Activated CD4-positive, alpha-beta T cell treated with anti-CD3 and anti-CD28 coated beads for 36 hours (primary cell): ENCODE data around the gene DHX32. TPM values are rescaled to one million over a fixed set of nuclear protein-coding genes. Genes with fewer than 3 reads are reported as not detected.
"Not testable (repeated sequence)": the region's sequence is repeated elsewhere in the genome, so short reads cannot be mapped to it uniquely, and the experiment has no call there.

Source experiments
- ATAC-seq: fragments of 200-7000 bp; cut with Tn5 transposase; one replicate; pipeline ENCODE4 v1.10.0; 2021; ENCODE audit warnings: mild to moderate bottlenecking, moderate library complexity
- CTCF ChIA-PET: fragments of 350-600 bp; sonication (Branson Sonifier 250); formaldehyde crosslinking; loops from one replicate; lab custom pipeline; 2021; ENCODE audit warnings: antibody characterized with exemption; lab: Charles Lee
- POLR2A ChIA-PET: fragments of 350-600 bp; sonication (Branson Sonifier 250); formaldehyde crosslinking; loops from one replicate; lab custom pipeline; 2021; ENCODE audit warnings: antibody characterized with exemption, inconsistent platforms; lab: Charles Lee
- DNase-seq: peaks from one replicate; pipeline ENCODE4 v3.0.0-alpha.2; 2020
- H3K27ac Mint-ChIP-seq: one replicate; pipeline ENCODE4 v1.8.0; 2021; ENCODE audit warnings: mixed read lengths
- H3K27me3 Mint-ChIP-seq: one replicate; pipeline ENCODE4 v1.8.0; 2021; ENCODE audit warnings: mixed read lengths
- H3K36me3 Mint-ChIP-seq: one replicate; pipeline ENCODE4 v1.8.0; 2021; ENCODE audit warnings: low read depth, mixed read lengths
- H3K4me1 Mint-ChIP-seq: one replicate; pipeline ENCODE4 v1.8.0; 2021; ENCODE audit warnings: mixed read lengths
- H3K4me3 Mint-ChIP-seq: one replicate; pipeline ENCODE4 v1.8.0; 2021; ENCODE audit warnings: mild to moderate bottlenecking, moderate library complexity, mixed read lengths
- H3K9me3 Mint-ChIP-seq: one replicate; pipeline ENCODE4 v1.8.0; 2021; ENCODE audit warnings: low read depth, mixed read lengths
- intact Hi-C, 2 experiments: fragments of 100-400 bp; cut with DNase I in 1 of 2; cut with micrococcal nuclease in 1 of 2; formaldehyde crosslinking; loops; one replicate each; pipeline versions ENCODE4 v1.14.2 to v1.15.1; 2022 to 2024; cut with DNase I, micrococcal nuclease
- total RNA-seq, 2 experiments: library from RNA; stranded (reverse); gene quantifications; one replicate each; pipeline ENCODE4 v1.2.3, GENCODE V29; 2021

Gene DHX32
- total RNA-seq, 2 experiments from 2014 or later, result 19.4 to 23.5 TPM

DNA sequence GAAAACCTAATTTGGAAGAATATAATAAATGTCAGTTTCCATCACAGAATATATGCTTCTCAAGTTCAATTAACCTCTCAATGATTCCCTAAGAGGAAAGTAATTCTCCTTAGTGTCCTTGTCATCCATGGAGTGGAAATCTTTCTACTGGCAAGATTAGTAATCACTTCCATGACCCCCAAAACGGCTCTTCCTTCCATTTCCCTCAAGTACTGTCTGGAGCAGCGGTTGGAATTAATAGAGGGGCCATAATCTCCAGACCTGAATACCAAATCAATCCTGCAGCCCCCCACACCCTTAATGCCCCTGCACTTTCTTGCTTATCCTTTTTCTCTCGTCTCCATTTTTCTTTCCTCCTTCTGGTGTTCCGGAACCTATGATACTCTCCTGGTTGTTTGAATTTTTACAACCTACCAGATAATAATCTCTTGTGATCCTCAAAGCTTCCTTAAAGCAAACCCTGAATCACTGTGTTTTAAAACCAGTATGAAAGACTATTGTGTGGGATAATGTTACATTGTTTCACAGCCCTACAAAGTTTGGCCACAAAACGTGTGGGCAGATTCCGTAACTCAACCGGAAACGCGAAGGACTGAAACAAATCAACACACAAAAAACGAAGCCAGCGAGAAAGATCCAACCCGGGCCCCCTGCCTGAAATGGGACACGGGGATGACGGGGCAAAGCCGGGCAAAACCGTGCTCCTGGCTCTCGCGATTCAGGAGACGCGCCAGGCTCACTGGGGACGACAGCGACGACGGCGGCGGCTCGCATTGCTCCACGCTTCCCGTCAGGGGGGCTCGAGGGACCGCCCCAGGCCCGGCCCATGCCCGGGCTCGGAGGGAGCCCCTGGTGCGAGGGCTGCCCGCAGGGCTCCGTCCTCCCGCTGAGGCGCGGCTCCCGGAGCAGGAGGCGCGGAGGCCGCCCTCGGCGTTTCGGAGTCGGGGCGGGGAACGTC, 14.3 kb upstream of the DHX32 start:
- POLR2A ChIA-PET, CTCF ChIA-PET: not testable (repeated sequence)

GRCh38 chr10:125894176-125894575, 13.1 kb upstream of the DHX32 start:
- H3K36me3 Mint-ChIP-seq, DNase-seq, intact Hi-C loops, POLR2A ChIA-PET, CTCF ChIA-PET, H3K27ac Mint-ChIP-seq, H3K4me1 Mint-ChIP-seq, ATAC-seq, H3K9me3 Mint-ChIP-seq, H3K4me3 Mint-ChIP-seq: not testable (repeated sequence)
- peaks cover 14% of the 10 kb centered on the region for H3K27me3 Mint-ChIP-seq

More for the DNA sequence above, 14.3 kb upstream of the DHX32 start:
- H3K27ac Mint-ChIP-seq, result peak overlapping the region; percentile 89
- intact Hi-C loops, result loop anchor here in 1 of 2 experiments (1.0 to 5.0 kb wide), 4 partner anchors 72 to 1433 kb away; partner anchors contain the start of genes BCCIP, EDRF1, LHPP and UROS
- H3K4me3 Mint-ChIP-seq, result peak overlapping the region; percentile 86
- not testable (repeated sequence) for H3K9me3 Mint-ChIP-seq, H3K4me1 Mint-ChIP-seq, H3K36me3 Mint-ChIP-seq
- peaks cover 18% of the 10 kb centered on the region for H3K27me3 Mint-ChIP-seq
- peak; percentile 66 for ATAC-seq
- peak; percentile 65 for DNase-seq

- H3K4me1 Mint-ChIP-seq, H3K9me3 Mint-ChIP-seq, CTCF ChIA-PET, H3K4me3 Mint-ChIP-seq, DNase-seq, H3K27ac Mint-ChIP-seq, H3K36me3 Mint-ChIP-seq, intact Hi-C loops, ATAC-seq, POLR2A ChIA-PET: not testable (repeated sequence)
- H3K27me3 Mint-ChIP-seq, result peaks cover 10% of the 10 kb centered on the region
These were observed 11.3 kb upstream of the DHX32 start for GRCh38 chr10:125892402-125892801.

GRCh38 chr10:125889441-125889840, 8.3 kb upstream of the DHX32 start:
- ATAC-seq, intact Hi-C loops, H3K4me1 Mint-ChIP-seq, DNase-seq, H3K27me3 Mint-ChIP-seq, CTCF ChIA-PET, POLR2A ChIA-PET, H3K9me3 Mint-ChIP-seq, H3K4me3 Mint-ChIP-seq, H3K36me3 Mint-ChIP-seq, H3K27ac Mint-ChIP-seq: not testable (repeated sequence)

GRCh38 chr10:125886914-125887512, 5.9 kb upstream of the DHX32 start:
- ChIA-PET POLR2A (no interaction called here), CTCF (no interaction called here)
- no peaks in the 10 kb centered on the region for H3K36me3 Mint-ChIP-seq
- DNase-seq (no peak), ATAC-seq (no peak)
- intact Hi-C loops, result no loop called here
- H3K4me1 Mint-ChIP-seq, result no peaks in the 10 kb centered on the region
- peaks cover 2% of the 10 kb centered on the region for H3K9me3 Mint-ChIP-seq
- no peak overlapping the region for H3K27ac Mint-ChIP-seq
- no peak overlapping the region for H3K4me3 Mint-ChIP-seq
- no peaks in the 10 kb centered on the region for H3K27me3 Mint-ChIP-seq

GRCh38 chr10:125883211-125883610, 2.1 kb upstream of the DHX32 start:
- no peaks in the 10 kb centered on the region for H3K27me3 Mint-ChIP-seq
- H3K4me1 Mint-ChIP-seq, result no peaks in the 10 kb centered on the region
- no peak for DNase-seq
- H3K4me3 Mint-ChIP-seq, result no peak overlapping the region
- intact Hi-C loops, result no loop called here
- peaks cover 6% of the 10 kb centered on the region for H3K36me3 Mint-ChIP-seq
- no peak for ATAC-seq
- no peak overlapping the region for H3K27ac Mint-ChIP-seq
- no peaks in the 10 kb centered on the region for H3K9me3 Mint-ChIP-seq
- POLR2A ChIA-PET, result no interaction called here
- CTCF ChIA-PET, result interaction anchor here (0.7 kb wide), 2 partner anchors 1072 to 1441 kb away, joined by 3 read pairs; no protein-coding TSS in a partner anchor

DNA sequence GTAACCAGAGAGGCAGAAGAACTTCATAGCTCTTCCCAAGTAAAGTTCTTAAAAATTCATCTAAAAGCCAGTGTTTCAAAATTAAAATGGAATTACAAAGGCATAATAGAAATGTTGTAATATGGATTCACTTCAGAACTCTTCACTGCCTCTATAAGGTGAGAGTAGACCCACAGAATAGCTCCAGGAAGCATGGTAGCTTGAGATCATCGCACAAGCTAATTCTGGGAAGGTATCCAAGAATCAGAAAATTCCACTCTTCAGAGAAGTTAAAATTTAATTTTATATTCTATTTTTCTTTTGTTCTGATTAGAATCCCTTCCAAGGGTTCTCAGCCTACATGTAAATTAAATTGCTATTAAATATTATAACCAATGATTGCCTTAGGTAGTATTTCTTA, 1.5 kb upstream of the DHX32 start:
- no peaks in the 10 kb centered on the region for H3K9me3 Mint-ChIP-seq
- CTCF ChIA-PET, result interaction anchor here (0.7 kb wide), 1 partner anchor 1441 kb away, joined by 3 read pairs; no protein-coding TSS in a partner anchor

GRCh38 chr10:125880719-125881118, 373 bp downstream of the DHX32 start:
- H3K4me3 Mint-ChIP-seq, result no peak overlapping the region
- no peak overlapping the region for H3K27ac Mint-ChIP-seq
- H3K9me3 Mint-ChIP-seq, result no peaks in the 10 kb centered on the region
- intact Hi-C loops, result no loop called here
- H3K27me3 Mint-ChIP-seq, result no peaks in the 10 kb centered on the region
- H3K36me3 Mint-ChIP-seq, result peaks cover 12% of the 10 kb centered on the region
- ChIA-PET POLR2A (no interaction called here), CTCF (interaction anchor here (0.8 kb wide), 1 partner anchor 12 kb away, joined by 5 read pairs; no protein-coding TSS in a partner anchor)
- DNase-seq (no peak), ATAC-seq (no peak)
- H3K4me1 Mint-ChIP-seq, result no peaks in the 10 kb centered on the region

More for the DNA sequence above, 1.5 kb upstream of the DHX32 start:
- Mint-ChIP-seq H3K4me3 (no peak overlapping the region), H3K4me1 (no peaks in the 10 kb centered on the region), H3K27me3 (no peaks in the 10 kb centered on the region), H3K36me3 (peaks cover 6% of the 10 kb centered on the region), H3K27ac (no peak overlapping the region)
- DNase-seq (no peak), ATAC-seq (no peak)
- POLR2A ChIA-PET, result no interaction called here
- intact Hi-C loops, result no loop called here

- no peaks in the 10 kb centered on the region for H3K9me3 Mint-ChIP-seq
- peaks cover 18% of the 10 kb centered on the region for H3K36me3 Mint-ChIP-seq
- no peak overlapping the region for H3K27ac Mint-ChIP-seq
- no peaks in the 10 kb centered on the region for H3K27me3 Mint-ChIP-seq
- intact Hi-C loops, result no loop called here
- ChIA-PET CTCF (no interaction called here), POLR2A (interaction anchor here (0.6 kb wide), 1 partner anchor 14 kb away, joined by 3 read pairs; no protein-coding TSS in a partner anchor)
- H3K4me1 Mint-ChIP-seq, result no peaks in the 10 kb centered on the region
- DNase-seq, result no peak
- ATAC-seq, result no peak
- H3K4me3 Mint-ChIP-seq, result no peak overlapping the region
These were observed 1.9 kb downstream of the DHX32 start for GRCh38 chr10:125878957-125879835.

GRCh38 chr10:125871338-125871737, 9.8 kb downstream of the DHX32 start:
- CTCF ChIA-PET, result no interaction called here
- no peaks in the 10 kb centered on the region for H3K9me3 Mint-ChIP-seq

More at GRCh38 chr10:125871338-125871737, 9.8 kb downstream of the DHX32 start:
- H3K27ac Mint-ChIP-seq, result no peak overlapping the region
- H3K36me3 Mint-ChIP-seq, result peaks cover 11% of the 10 kb centered on the region
- no peak overlapping the region for H3K4me3 Mint-ChIP-seq
- no peaks in the 10 kb centered on the region for H3K27me3 Mint-ChIP-seq
- H3K4me1 Mint-ChIP-seq, result no peaks in the 10 kb centered on the region
- intact Hi-C loops, result no loop called here
- POLR2A ChIA-PET, result no interaction called here
- no peak for DNase-seq
- no peak for ATAC-seq
